ENCODE measurements around the gene ARHGAP27.
"Not testable (repeated sequence)": the region's sequence is repeated elsewhere in the genome, so short reads cannot be mapped to it uniquely, and the experiment has no call there.

GRCh38 chr17:45475436-45475835, 42.8 kb upstream of the ARHGAP27 start:
- TF ChIP-seq EP300 (IDR thresholded peaks at IDR 0.05); CTCF (IDR thresholded peaks at IDR 0.05); POLR2A (IDR thresholded peaks at IDR 0.05; ENCODE audit: low read depth); POLR2AphosphoS5 (IDR thresholded peaks at IDR 0.05): not testable (repeated sequence)

Data from esophagus muscularis mucosa (tissue), 4 donors.